Calu3 (cell line): ENCODE results near the gene ATP1A2. TPM values are rescaled to one million over a fixed set of nuclear protein-coding genes. Genes with fewer than 3 reads are reported as not detected.

Source experiments
- BruUV-seq: library from RNA; stranded (reverse); fragments of 400-500 nt; replicated peaks from 2 replicates; lab custom pipeline; 2021; lab: Mats Ljungman, UMichigan
- CTCF ChIA-PET: fragments of 300-600 bp; sonication (Branson Sonifier 250); formaldehyde crosslinking; loops from one replicate; lab custom pipeline; 2022; ENCODE audit warnings: antibody characterized with exemption; lab: Charles Lee
- DNase-seq: peaks from one replicate; pipeline ENCODE4 v3.0.0; 2022
- H3K27ac Mint-ChIP-seq: one replicate; pipeline ENCODE4 v1.8.0; 2022; ENCODE audit warnings: mixed read lengths; ENCODE audit not compliant: unreplicated experiment
- H3K27me3 Mint-ChIP-seq: one replicate; pipeline ENCODE4 v1.8.0; 2022; ENCODE audit warnings: mixed read lengths; ENCODE audit not compliant: unreplicated experiment
- H3K36me3 Mint-ChIP-seq: one replicate; pipeline ENCODE4 v1.8.0; 2022; ENCODE audit warnings: mild to moderate bottlenecking, moderate library complexity, mixed read lengths; ENCODE audit not compliant: insufficient read depth, unreplicated experiment
- H3K4me1 Mint-ChIP-seq: one replicate; pipeline ENCODE4 v1.8.0; 2022; ENCODE audit warnings: mild to moderate bottlenecking, low read depth, mixed read lengths; ENCODE audit not compliant: unreplicated experiment
- H3K4me3 Mint-ChIP-seq: one replicate; pipeline ENCODE4 v1.8.0; 2022; ENCODE audit warnings: mild to moderate bottlenecking, low read depth, moderate library complexity, mixed read lengths; ENCODE audit not compliant: unreplicated experiment
- H3K9me3 Mint-ChIP-seq: one replicate; pipeline ENCODE4 v1.8.0; 2022; ENCODE audit warnings: low read depth, mixed read lengths; ENCODE audit not compliant: unreplicated experiment
- CTCF ChIP-seq: fragments of 200-600 bp; IDR thresholded peaks from one replicate; pipeline ENCODE4 v1.8.0; 2022; ENCODE audit warnings: antibody characterized with exemption; ENCODE audit not compliant: unreplicated experiment
- intact Hi-C: fragments of 100-400 bp; cut with micrococcal nuclease; formaldehyde crosslinking; loops from one replicate; pipeline ENCODE4 v1.10.0; 2022; ENCODE audit not compliant: unreplicated experiment
- total RNA-seq: library from RNA; stranded (reverse); gene quantifications from 2 replicates; pipeline ENCODE4 v1.2.3, GENCODE V29; 2022

ATP1A2 gene
- total RNA-seq, 1 experiment from 2014 or later, result not detected

DNA sequence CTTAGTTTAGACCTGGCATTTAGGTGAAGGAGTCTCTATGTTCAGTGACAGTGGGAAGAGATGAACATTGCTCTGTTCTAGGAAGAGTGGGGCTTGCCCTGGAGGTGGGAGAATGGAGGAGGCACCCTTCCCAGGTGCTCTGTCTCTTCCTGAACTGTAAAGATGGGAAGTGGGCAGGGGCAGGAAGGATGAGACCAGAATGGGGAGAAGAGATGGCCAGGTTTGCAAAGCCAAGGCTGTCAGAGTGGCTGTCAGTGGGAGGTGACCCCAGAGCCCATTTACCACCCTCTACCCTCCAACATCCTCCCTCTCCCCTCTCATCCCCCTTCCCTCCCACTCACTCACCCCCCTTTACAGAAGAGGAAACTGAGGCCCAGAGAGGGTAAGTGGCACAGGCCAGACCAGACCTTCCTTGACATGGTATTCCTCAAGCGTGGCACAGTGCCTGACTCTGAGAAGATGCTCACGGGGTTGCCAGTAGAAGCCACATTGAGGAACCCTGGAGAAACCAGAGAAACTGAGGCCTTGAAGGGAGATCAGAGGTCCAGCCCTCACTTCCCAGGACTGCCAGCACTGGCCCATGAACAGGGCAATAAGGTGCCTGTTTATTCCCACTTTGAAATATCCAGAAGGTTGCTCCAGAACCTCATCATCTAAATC, 15.7 kb upstream of the ATP1A2 start:
- no peak for TF ChIP-seq CTCF
- DNase-seq, result no peak
- H3K4me3 Mint-ChIP-seq, result no peak overlapping the region
- BruUV-seq, result no TSS peak
- peaks cover 25% of the 10 kb centered on the region for H3K36me3 Mint-ChIP-seq
- intact Hi-C loops, result loop anchor here (1.0 to 10.0 kb wide), 4 partner anchors 119 to 315 kb away; no protein-coding TSS in a partner anchor
- peaks cover 38% of the 10 kb centered on the region for H3K4me1 Mint-ChIP-seq
- CTCF ChIA-PET, result interaction anchor here (0.7 to 2.9 kb wide), 9 partner anchors 15 to 191 kb away, joined by 3 to 38 read pairs (median 9); partner anchors contain the start of gene CASQ1
- peak overlapping the region; percentile 76 for H3K27ac Mint-ChIP-seq
- H3K9me3 Mint-ChIP-seq, result no peaks in the 10 kb centered on the region
- H3K27me3 Mint-ChIP-seq, result peaks cover 21% of the 10 kb centered on the region

DNA sequence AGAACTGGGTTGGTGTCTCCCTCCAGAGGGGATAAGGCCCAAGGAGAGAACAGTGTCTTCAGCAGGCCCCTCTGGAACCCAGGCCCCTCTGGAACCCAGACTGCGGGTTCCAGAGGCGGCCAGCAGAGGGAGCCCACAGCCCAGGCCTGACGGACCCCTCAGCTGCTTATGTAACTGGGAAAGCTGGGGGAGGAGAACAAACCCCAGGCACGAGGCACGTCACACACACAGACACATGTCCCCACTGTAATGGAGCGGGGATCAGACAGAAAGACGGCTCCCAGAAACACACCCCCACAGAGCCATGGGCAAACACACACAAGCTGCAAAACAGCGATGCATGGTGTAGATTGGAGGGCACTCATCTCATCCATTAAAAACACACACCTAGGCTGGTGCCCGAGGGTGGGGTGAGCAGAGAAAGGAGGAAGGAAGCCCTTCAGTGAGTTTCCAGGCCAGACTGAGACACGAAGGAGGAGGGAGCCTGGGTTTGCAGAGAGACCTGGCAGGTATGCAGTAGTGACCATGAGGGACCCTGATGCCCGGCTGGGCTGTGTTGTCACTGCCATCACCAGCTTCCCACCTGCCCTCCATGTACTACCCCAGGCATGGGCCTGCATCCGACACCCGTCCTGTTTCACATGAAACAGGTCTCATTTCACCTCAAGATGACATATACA, 14.4 kb upstream of the ATP1A2 start:
- intact Hi-C loops, result loop anchor here (1.0 to 10.0 kb wide), 2 partner anchors 151 to 314 kb away; no protein-coding TSS in a partner anchor
- CTCF ChIA-PET, result interaction anchor here (0.6 to 3.5 kb wide), 10 partner anchors 23 to 343 kb away, joined by 3 to 38 read pairs (median 8); partner anchors contain the start of genes CASQ1 and PEX19
- Mint-ChIP-seq H3K36me3 (peaks cover 25% of the 10 kb centered on the region), H3K4me3 (peak overlapping the region; percentile 19), H3K27ac (peak overlapping the region; percentile 27), H3K9me3 (no peaks in the 10 kb centered on the region), H3K4me1 (peaks cover 38% of the 10 kb centered on the region), H3K27me3 (peaks cover 28% of the 10 kb centered on the region)
- DNase-seq, result peak; percentile 83
- peak; percentile 97 for TF ChIP-seq CTCF
- no TSS peak for BruUV-seq

DNA sequence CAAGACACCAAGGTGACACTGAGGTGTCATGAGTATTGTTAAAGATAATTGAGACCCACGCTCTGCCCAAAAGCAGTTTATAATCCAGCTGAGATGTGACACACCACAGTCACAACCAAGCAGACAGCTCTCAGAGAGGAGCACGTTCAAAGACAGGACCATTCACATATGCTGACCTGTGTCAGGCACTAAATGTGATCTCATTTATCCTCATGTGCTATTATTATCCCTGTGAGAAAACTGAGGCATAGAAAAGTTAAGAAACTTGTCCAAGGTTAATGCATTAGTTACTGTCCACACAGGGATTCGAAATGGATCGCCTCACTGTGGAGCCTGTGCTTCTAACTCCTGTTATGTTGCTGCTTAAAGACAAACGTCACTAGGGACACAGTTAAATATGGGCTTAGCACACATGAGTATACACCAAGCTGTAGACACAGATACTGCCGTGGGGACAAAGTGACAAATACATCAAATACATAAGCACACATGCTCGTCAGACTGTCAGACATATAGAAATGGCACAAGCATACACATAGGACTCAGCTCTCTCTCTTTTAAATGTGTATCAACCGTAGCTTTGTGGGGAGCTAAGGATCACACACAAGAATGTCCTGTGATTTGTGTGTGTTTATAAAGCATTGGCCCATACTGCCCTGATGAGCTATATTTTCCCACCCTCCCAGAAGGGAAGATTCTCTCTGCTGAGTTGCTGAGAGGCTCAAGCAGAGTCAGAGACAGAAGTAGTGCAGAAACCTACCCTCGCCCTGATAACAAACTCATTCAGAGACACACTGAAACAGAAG, 13.6 kb upstream of the ATP1A2 start:
- BruUV-seq, result no TSS peak
- H3K27ac Mint-ChIP-seq, result no peak overlapping the region
- H3K27me3 Mint-ChIP-seq, result peaks cover 35% of the 10 kb centered on the region
- intact Hi-C loops, result loop anchor here (1.0 to 10.0 kb wide), 2 partner anchors 150 to 313 kb away; no protein-coding TSS in a partner anchor
- TF ChIP-seq CTCF, result no peak
- peaks cover 25% of the 10 kb centered on the region for H3K36me3 Mint-ChIP-seq
- peaks cover 38% of the 10 kb centered on the region for H3K4me1 Mint-ChIP-seq
- DNase-seq, result no peak
- no peaks in the 10 kb centered on the region for H3K9me3 Mint-ChIP-seq
- CTCF ChIA-PET, result interaction anchor here (0.5 to 3.5 kb wide), 11 partner anchors 24 to 1315 kb away, joined by 3 to 38 read pairs (median 7); partner anchors contain the start of genes DCAF8, PEX19 and TOMM40L
- no peak overlapping the region for H3K4me3 Mint-ChIP-seq
